Activated CD4-positive, alpha-beta T cell treated with anti-CD3 and anti-CD28 coated beads, Interleukin-2, amount 10 ng/mL, durations not matched to agents 7 days and 5 days (primary cell): ENCODE measurements around the gene TMED9. TPM values are rescaled to one million over a fixed set of nuclear protein-coding genes. Genes with fewer than 3 reads are reported as not detected.
"Not testable (repeated sequence)": the region's sequence is repeated elsewhere in the genome, so short reads cannot be mapped to it uniquely, and the experiment has no call there.

Experiments used
- CTCF ChIA-PET: fragments of 350-600 bp; sonication (Branson Sonifier 250); formaldehyde crosslinking; loops from one replicate; lab custom pipeline; 2021; ENCODE audit warnings: antibody characterized with exemption; lab: Charles Lee
- POLR2A ChIA-PET: fragments of 350-600 bp; sonication (Branson Sonifier 250); formaldehyde crosslinking; loops from one replicate; lab custom pipeline; 2021; ENCODE audit warnings: antibody characterized with exemption; lab: Charles Lee
- DNase-seq: peaks from one replicate; pipeline ENCODE4 v3.0.0-alpha.2; 2020
- H3K27ac Mint-ChIP-seq: one replicate; pipeline ENCODE4 v1.8.0; 2021; ENCODE audit warnings: mild to moderate bottlenecking, moderate library complexity, mixed read lengths
- H3K27me3 Mint-ChIP-seq: one replicate; pipeline ENCODE4 v1.8.0; 2021; ENCODE audit warnings: mixed read lengths
- H3K36me3 Mint-ChIP-seq: one replicate; pipeline ENCODE4 v1.8.0; 2021; ENCODE audit warnings: low read depth, mixed read lengths
- H3K4me1 Mint-ChIP-seq: one replicate; pipeline ENCODE4 v1.8.0; 2021; ENCODE audit warnings: mixed read lengths
- H3K4me3 Mint-ChIP-seq: one replicate; pipeline ENCODE4 v1.8.0; 2021; ENCODE audit warnings: mild to moderate bottlenecking, moderate library complexity, mixed read lengths
- H3K9me3 Mint-ChIP-seq: one replicate; pipeline ENCODE4 v1.8.0; 2021; ENCODE audit warnings: mixed read lengths
- total RNA-seq, 2 experiments: library from RNA; stranded (reverse); gene quantifications; one replicate each; pipeline ENCODE4 v1.2.3, GENCODE V29; 2021

Gene TMED9
- total RNA-seq, 2 experiments from 2014 or later = 94.0 to 105 TPM

DNA sequence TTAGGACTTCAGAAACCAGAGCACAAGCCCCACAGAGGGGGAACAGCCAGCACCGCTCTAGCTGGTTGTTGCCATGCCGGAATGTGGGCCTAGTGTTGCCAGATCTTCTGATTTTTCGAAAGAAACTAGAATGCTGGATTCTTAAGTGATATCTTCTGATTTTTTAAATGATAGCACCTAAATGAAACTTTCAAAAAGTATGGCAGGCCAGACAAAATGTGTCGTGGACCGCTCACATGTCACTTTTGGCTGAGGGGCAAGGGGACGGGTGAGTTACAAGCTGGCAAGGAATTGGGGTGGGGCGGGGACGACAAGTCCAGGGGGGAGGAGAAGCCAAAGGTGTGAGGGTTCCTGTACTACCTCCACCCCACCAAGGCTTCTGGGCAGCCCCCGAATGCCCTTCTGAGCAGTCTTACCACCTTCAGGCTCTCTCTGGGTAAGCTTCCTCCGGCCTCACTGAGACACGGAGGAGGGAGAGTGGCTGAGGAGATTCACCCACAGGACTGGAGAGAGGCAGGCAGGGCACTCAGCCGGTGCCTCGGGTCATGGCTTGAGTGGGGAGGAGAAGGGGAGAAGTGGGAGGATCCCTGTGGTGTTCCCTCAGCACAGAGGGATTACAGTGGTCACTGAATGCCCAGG lies 18.2 kb downstream of the TMED9 start:
- no peak for DNase-seq
- H3K4me3 Mint-ChIP-seq = no peak overlapping the region
- H3K36me3 Mint-ChIP-seq = no peaks in the 10 kb centered on the region
- CTCF ChIA-PET = interaction anchor here (0.6 kb wide), 1 partner anchor 503 kb away, joined by 4 read pairs; no protein-coding TSS in a partner anchor
- POLR2A ChIA-PET = no interaction called here
- no peaks in the 10 kb centered on the region for H3K9me3 Mint-ChIP-seq
- peak overlapping the region; percentile 63 for H3K27ac Mint-ChIP-seq
- no peaks in the 10 kb centered on the region for H3K27me3 Mint-ChIP-seq
- H3K4me1 Mint-ChIP-seq = peaks cover 8% of the 10 kb centered on the region

DNA sequence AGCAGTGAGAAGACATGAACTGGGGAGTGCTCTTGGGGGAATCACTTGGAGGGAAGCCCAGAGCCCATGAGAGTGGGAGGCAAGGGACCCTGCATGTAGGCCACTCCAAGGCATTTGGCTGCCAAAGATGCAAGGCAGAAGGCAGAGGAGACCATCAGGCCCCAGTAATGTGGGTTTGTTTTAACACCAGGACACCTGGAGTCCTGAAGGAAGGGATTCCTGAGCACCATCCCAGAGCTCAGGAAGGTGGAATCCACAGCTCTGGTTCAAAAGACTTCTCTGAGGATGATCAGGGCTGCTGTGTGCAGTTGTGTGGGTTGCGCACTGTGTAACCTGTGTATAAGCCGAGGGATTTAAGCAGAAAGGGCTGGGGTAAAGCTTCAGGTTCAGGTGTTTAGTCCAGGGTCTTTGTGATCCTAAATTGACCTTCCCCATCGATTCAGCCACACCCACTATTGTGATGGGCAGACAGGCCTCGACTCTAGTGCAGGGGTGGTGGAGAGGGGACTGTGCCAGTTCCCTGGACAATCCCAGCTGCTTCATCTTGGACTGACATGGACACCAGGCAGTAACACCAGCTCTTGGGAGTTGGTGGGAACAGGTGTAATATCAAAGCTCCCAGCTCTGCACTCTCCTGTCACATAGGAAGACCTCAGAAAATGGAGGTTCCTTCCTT lies 18.9 kb downstream of the TMED9 start:
- Mint-ChIP-seq H3K4me3 (no peak overlapping the region), H3K36me3 (no peaks in the 10 kb centered on the region), H3K27me3 (no peaks in the 10 kb centered on the region), H3K9me3 (no peaks in the 10 kb centered on the region), H3K4me1 (peaks cover 8% of the 10 kb centered on the region), H3K27ac (peak overlapping the region; percentile 63)
- POLR2A ChIA-PET = no interaction called here
- no peak for DNase-seq
- CTCF ChIA-PET = no interaction called here

DNA sequence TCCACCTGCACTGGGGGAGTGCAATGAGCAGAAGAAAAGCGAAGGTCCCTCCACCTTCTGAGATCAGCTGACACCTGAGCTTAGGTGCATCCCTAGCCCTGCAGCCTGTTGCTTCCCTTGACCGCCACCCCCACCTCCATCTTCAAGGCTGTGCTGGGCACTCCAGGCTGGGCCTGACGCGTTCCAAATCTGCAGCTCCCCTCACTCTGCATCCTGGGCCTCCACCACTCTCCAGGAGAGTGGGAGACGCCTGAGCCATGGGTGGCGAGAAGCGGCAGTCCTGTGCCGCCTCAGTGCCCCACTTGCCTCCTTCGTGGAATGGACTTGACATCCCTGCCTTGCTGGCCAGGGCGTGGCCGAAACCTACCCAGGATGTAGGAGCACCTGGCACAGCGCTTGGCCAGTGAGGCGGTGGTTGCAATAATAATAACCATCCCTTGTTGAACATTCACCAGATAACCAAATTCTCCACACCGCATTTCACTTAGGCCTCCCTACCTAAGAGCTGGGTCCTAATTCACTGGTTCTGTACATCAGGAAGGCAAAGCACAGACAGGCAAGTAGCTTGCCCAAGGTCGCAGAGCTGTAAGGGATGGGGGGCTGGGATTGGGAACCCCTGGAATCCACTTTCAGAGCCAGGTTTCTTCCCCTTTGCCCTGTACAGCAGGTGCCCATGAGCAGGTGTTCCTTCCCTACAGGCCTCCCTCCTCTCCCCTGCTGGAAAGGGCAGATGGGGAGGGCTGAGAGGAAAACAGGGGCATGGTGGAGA lies 19.6 kb downstream of the TMED9 start:
- CTCF ChIA-PET = no interaction called here
- Mint-ChIP-seq H3K4me3 (no peak overlapping the region), H3K36me3 (no peaks in the 10 kb centered on the region), H3K4me1 (peaks cover 8% of the 10 kb centered on the region), H3K9me3 (no peaks in the 10 kb centered on the region), H3K27ac (peak overlapping the region; percentile 19), H3K27me3 (no peaks in the 10 kb centered on the region)
- no peak for DNase-seq
- POLR2A ChIA-PET = no interaction called here

DNA sequence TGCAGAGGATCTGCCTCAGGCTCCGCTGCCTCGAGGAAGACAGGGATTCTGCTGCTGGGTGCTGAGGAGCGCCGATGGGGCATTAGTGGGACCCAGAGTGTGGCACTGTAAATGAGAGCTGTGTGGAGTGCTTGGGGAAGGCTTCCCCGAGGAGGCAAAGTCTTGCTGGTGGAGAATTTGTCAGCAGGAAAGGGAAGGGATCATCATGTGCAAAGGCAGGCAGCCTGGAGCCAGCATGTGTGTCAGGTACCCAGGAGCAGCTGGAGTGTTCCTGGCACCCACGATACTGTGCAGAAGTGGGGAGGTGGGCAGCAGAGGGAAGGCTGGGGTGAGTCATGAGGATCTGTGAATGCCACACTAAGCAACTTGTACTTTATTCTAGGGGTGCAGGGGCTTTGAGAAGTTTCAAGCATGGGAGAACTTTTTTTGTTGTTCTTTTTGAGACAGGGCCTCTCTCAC lies 20.2 kb downstream of the TMED9 start:
- POLR2A ChIA-PET = no interaction called here
- Mint-ChIP-seq H3K4me3 (no peak overlapping the region), H3K4me1 (peaks cover 6% of the 10 kb centered on the region), H3K27me3 (no peaks in the 10 kb centered on the region), H3K9me3 (no peaks in the 10 kb centered on the region), H3K36me3 (peaks cover 3% of the 10 kb centered on the region), H3K27ac (peak overlapping the region; percentile 51)
- CTCF ChIA-PET = no interaction called here
- no peak for DNase-seq

DNA sequence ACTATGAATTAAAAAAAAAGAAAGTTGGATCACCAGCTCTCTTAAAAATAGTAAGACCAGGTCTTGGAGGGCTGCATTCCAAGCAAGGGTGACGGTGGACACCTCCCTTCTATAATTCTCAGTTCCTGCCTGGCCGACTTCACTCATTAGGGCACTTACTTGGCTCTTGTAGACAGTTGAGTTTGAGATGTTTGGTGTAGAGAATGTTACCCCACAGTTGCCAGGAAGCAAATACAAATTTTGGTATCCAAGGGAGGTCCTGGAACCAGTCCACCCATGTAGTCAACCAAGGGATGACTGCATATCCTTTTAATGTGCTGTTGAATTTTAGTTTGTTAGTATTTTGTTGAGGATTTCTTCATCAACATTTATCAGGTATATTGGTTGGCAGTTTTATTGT lies 28.6 kb downstream of the TMED9 start:
- Mint-ChIP-seq H3K36me3 (peaks cover 65% of the 10 kb centered on the region), H3K4me3 (no peak overlapping the region), H3K9me3 (peaks cover 4% of the 10 kb centered on the region), H3K4me1 (no peaks in the 10 kb centered on the region), H3K27me3 (no peaks in the 10 kb centered on the region), H3K27ac (no peak overlapping the region)
- ChIA-PET CTCF (no interaction called here), POLR2A (no interaction called here)
- DNase-seq = no peak

DNA sequence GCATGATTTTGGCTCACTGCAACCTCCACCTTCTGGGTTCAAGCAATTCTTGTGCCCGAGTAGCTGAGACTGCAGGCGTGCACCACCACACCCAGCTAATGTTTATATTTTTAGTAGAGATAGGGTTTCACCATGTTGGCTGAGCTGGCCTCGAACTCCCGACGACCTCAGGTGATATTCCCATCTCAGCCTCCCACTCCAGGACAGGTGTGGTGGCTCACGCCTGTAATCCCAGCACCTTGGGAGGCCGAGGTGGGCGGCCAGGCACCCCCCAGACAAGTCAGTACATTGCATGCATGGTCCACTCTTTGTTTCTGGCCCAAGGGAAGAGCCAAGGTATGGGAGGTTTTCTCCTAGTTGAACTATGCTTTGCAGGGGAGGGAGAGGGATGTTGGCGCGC lies 32.2 kb downstream of the TMED9 start:
- H3K9me3 Mint-ChIP-seq, CTCF ChIA-PET, H3K4me3 Mint-ChIP-seq, H3K27ac Mint-ChIP-seq, H3K4me1 Mint-ChIP-seq, POLR2A ChIA-PET, DNase-seq, H3K27me3 Mint-ChIP-seq: not testable (repeated sequence)
- H3K36me3 Mint-ChIP-seq = peaks cover 53% of the 10 kb centered on the region

DNA sequence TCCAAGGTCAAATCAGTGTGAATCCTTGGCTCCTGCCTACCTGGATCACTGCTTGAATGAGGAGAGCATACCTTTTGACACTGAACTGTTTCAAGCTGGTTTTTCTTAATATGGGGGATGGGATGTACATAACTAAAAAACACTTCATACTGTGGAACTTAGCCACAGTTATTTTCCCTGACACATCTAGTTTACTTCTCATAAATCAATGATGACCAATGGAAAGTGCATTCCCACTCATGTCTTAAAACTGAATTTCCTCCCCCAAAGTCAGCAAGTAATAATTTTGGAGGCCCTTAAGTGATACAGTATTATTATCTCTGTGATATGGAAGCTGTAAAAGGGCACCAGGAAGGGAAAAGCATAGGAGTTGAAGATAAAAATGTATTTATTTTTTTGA lies 38.2 kb downstream of the TMED9 start:
- DNase-seq, POLR2A ChIA-PET: not testable (repeated sequence)

DNA sequence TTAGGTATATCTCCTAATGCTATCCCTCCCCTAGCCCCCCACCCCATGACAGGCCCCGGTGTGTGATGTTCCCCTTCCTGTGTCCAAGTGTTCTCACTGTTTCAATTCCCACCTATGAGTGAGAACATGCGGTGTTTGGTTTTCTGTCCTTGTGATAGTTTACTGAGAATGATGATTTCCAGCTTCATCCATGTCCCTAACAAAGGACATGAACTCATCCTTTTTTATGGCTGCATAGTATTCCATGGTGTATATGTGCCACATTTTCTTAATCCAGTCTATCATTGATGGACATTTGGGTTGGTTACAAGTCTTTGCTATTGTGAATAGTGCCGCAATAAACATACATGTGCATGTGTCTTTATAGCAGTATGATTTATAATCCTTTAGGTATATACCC lies 42.9 kb downstream of the TMED9 start:
- H3K4me3 Mint-ChIP-seq, H3K9me3 Mint-ChIP-seq, H3K27ac Mint-ChIP-seq, H3K27me3 Mint-ChIP-seq, DNase-seq, POLR2A ChIA-PET, H3K4me1 Mint-ChIP-seq, CTCF ChIA-PET: not testable (repeated sequence)
- peaks cover 15% of the 10 kb centered on the region for H3K36me3 Mint-ChIP-seq

More for the DNA sequence above, 38.2 kb downstream of the TMED9 start:
- H3K27ac Mint-ChIP-seq, H3K4me3 Mint-ChIP-seq, H3K27me3 Mint-ChIP-seq, H3K9me3 Mint-ChIP-seq, CTCF ChIA-PET, H3K4me1 Mint-ChIP-seq: not testable (repeated sequence)
- peaks cover 19% of the 10 kb centered on the region for H3K36me3 Mint-ChIP-seq

DNA sequence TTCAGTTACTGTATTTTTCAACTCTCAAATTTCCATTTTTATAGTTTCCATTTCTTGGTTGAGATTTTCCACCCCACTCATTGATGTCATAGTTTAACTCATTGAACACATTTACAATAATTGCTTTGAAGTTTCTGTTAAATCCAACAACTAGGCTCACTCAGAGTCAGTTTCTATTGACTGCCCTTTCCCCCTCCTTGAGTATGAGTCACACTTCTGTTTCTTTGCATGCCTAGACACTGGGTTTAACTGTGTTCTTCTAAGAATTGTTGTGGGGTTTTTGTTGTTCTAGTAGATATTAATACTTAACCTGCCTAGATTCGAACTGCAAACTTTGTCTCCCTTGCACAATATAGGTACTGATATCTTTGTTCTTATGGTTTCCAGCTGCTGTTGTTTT lies 53.5 kb downstream of the TMED9 start:
- H3K4me1 Mint-ChIP-seq = not testable (repeated sequence)

More for the DNA sequence above, 53.5 kb downstream of the TMED9 start:
- H3K36me3 Mint-ChIP-seq = peaks cover 28% of the 10 kb centered on the region
- POLR2A ChIA-PET, H3K27me3 Mint-ChIP-seq, H3K27ac Mint-ChIP-seq, H3K4me3 Mint-ChIP-seq, DNase-seq: not testable (repeated sequence)
- peaks cover 10% of the 10 kb centered on the region for H3K9me3 Mint-ChIP-seq
- CTCF ChIA-PET = interaction anchor here (0.6 kb wide), 1 partner anchor 1340 kb away, joined by 3 read pairs; no protein-coding TSS in a partner anchor

Other genes with a start within 250 kb of the TMED9 start
- gene LMAN2, start 240.5 kb upstream of the TMED9 start, total RNA-seq = 100 to 1,000 TPM; 123 to 132 TPM
- gene RGS14, start 234.3 kb upstream of the TMED9 start, total RNA-seq = 100 to 1,000 TPM; 124 to 132 TPM
- under 1 TPM; 0.12 to 0.27 TPM for gene SLC34A1, start 207.8 kb upstream of the TMED9 start, total RNA-seq
- gene PFN3, start 191.5 kb upstream of the TMED9 start, total RNA-seq = not detected
- gene F12, start 182.6 kb upstream of the TMED9 start, total RNA-seq = under 1 TPM; 0.22 to 0.60 TPM
- gene GRK6, start 165.5 kb upstream of the TMED9 start, total RNA-seq = 100 to 1,000 TPM; 242 to 296 TPM
- gene PRR7, start 145.4 kb upstream of the TMED9 start, total RNA-seq = 1 to 10 TPM; 5.3 to 9.7 TPM
- 1 to 10 TPM; 4.2 to 4.8 TPM for gene DBN1, start 118.6 kb upstream of the TMED9 start, total RNA-seq
- gene PDLIM7, start 94.6 kb upstream of the TMED9 start, total RNA-seq = 10 to 100 TPM; 31.6 to 32.4 TPM
- 1 to 10 TPM; 2.9 to 3.9 TPM for gene DOK3, start 82.4 kb upstream of the TMED9 start, total RNA-seq
- gene DDX41, start 75.2 kb upstream of the TMED9 start, total RNA-seq = 100 to 1,000 TPM; 106 to 118 TPM
- 100 to 1,000 TPM; 102 to 120 TPM for gene FAM193B, start 37.6 kb upstream of the TMED9 start, total RNA-seq
- gene B4GALT7, start 7.9 kb downstream of the TMED9 start, total RNA-seq = 10 to 100 TPM; 20.3 to 20.5 TPM
- gene FAM153A, start 190.7 kb downstream of the TMED9 start, total RNA-seq = 1 to 10 TPM; 8.4 to 8.8 TPM